GM21390 (cell line): Measurements from ENCODE around the gene SEMA3B.
A peak's percentile ranks its signal among the peaks of the same experiment; 100 is the strongest.
"Not testable (repeated sequence)": the region's sequence is repeated elsewhere in the genome, so short reads cannot be mapped to it uniquely, and the experiment has no call there.

Source experiments
- ATAC-seq: cut with Tn5 transposase; IDR thresholded peaks from one replicate; pipeline ENCODE4 v1.9.1; 2021; ENCODE audit not compliant: unreplicated experiment

SEMA3B gene

GRCh38 chr3:50312041-50312440, 43.1 kb downstream of the SEMA3B start:
- ATAC-seq: not testable (repeated sequence)

GRCh38 chr3:50314342-50314741, 45.4 kb downstream of the SEMA3B start:
- ATAC-seq: no peak

- ATAC-seq: no peak
Measured at GRCh38 chr3:50314816-50315215, 45.9 kb downstream of the SEMA3B start.

- ATAC-seq: no peak
Measured at GRCh38 chr3:50316657-50317242, 47.8 kb downstream of the SEMA3B start.

- ATAC-seq: no peak
Measured at GRCh38 chr3:50317300-50317699, 48.4 kb downstream of the SEMA3B start.

- ATAC-seq: no peak
Measured at GRCh38 chr3:50318163-50318562, 49.2 kb downstream of the SEMA3B start.

GRCh38 chr3:50318615-50319014, 49.7 kb downstream of the SEMA3B start:
- ATAC-seq: no peak

GRCh38 chr3:50319181-50319893, 50.4 kb downstream of the SEMA3B start:
- no peak for ATAC-seq

GRCh38 chr3:50319894-50320625, 51.1 kb downstream of the SEMA3B start:
- ATAC-seq: no peak

GRCh38 chr3:50320853-50321335, 51.9 kb downstream of the SEMA3B start:
- peak; percentile 51 for ATAC-seq

GRCh38 chr3:50321336-50322114, 52.6 kb downstream of the SEMA3B start:
- ATAC-seq: peak; percentile 77

- no peak for ATAC-seq
Measured at GRCh38 chr3:50322115-50322385, 53.1 kb downstream of the SEMA3B start.

- ATAC-seq: no peak
Measured at GRCh38 chr3:50322386-50323091, 53.6 kb downstream of the SEMA3B start, which contains the start of gene HYAL2. HYAL2 (minus strand) TSS chr3:50322745; CDS start chr3:50320489, 2,256 bp downstream.

GRCh38 chr3:50323092-50323600, 54.2 kb downstream of the SEMA3B start:
- ATAC-seq: no peak

- no peak for ATAC-seq
Measured at GRCh38 chr3:50323614-50324199, 54.8 kb downstream of the SEMA3B start.

- ATAC-seq: no peak
Measured at GRCh38 chr3:50324351-50325112, 55.6 kb downstream of the SEMA3B start.

- ATAC-seq: no peak
Measured at GRCh38 chr3:50325113-50325480, 56.1 kb downstream of the SEMA3B start.

GRCh38 chr3:50325497-50326181, 56.7 kb downstream of the SEMA3B start:
- no peak for ATAC-seq

GRCh38 chr3:50326182-50326541, 57.2 kb downstream of the SEMA3B start:
- no peak for ATAC-seq
